GM12878 (cell line): ENCODE measurements around the gene ARRDC1. TPM values are rescaled to one million over a fixed set of nuclear protein-coding genes. Genes with fewer than 3 reads are reported as not detected.

Experiments used
- CHD2 ChIP-seq: IDR thresholded peaks from 2 replicates; pipeline ENCODE4 v1.6.1; 2011; ENCODE audit warnings: low read depth, low read length, improper control_type of control experiment, borderline replicate concordance
- CREB1 ChIP-seq: IDR thresholded peaks from 2 replicates; pipeline ENCODE4 v1.6.1; 2012; ENCODE audit warnings: low read depth, mild to moderate bottlenecking, inconsistent platforms
- ESRRA ChIP-seq: IDR thresholded peaks from 2 replicates; pipeline ENCODE4 v1.6.1; 2012; ENCODE audit warnings: mild to moderate bottlenecking, low read length, improper control_type of control experiment
- FOS ChIP-seq: IDR thresholded peaks from 3 replicates; pipeline ENCODE4 v1.6.1; 2011; ENCODE audit warnings: borderline replicate concordance; ENCODE audit not compliant: insufficient read length; ENCODE audit errors: extremely low read depth
- JUND ChIP-seq: IDR thresholded peaks from 2 replicates; pipeline ENCODE4 v1.6.1; 2012; ENCODE audit warnings: low read depth, mild to moderate bottlenecking, low read length, improper control_type of control experiment, moderate library complexity
- MEF2B ChIP-seq: fragments of 450-650 bp; IDR thresholded peaks from 2 replicates; pipeline ENCODE4 v1.6.1; 2018; ENCODE audit warnings: mild to moderate bottlenecking, moderate library complexity; ENCODE audit not compliant: partially characterized antibody, poor library complexity, severe bottlenecking
- MTA3 ChIP-seq: IDR thresholded peaks from 2 replicates; pipeline ENCODE4 v1.6.1; 2012; ENCODE audit warnings: low read length, inconsistent platforms, borderline replicate concordance
- MXI1 ChIP-seq: fragments of 150-350 bp; IDR thresholded peaks from 2 replicates; pipeline ENCODE4 v1.6.1; 2011; ENCODE audit warnings: low read depth, mild to moderate bottlenecking, inconsistent platforms, low read length, improper control_type of control experiment
- SIN3A ChIP-seq: IDR thresholded peaks from 2 replicates; pipeline ENCODE4 v1.6.1; 2012; ENCODE audit warnings: low read depth, low read length, improper control_type of control experiment
- SPI1 ChIP-seq: IDR thresholded peaks from 2 replicates; pipeline ENCODE4 v1.6.1; 2011; ENCODE audit warnings: low read depth, mild to moderate bottlenecking, low read length, moderate library complexity, borderline replicate concordance; ENCODE audit not compliant: insufficient read depth
- TCF3 ChIP-seq: IDR thresholded peaks from 2 replicates; pipeline ENCODE4 v1.6.1; 2012; ENCODE audit warnings: low read depth, mild to moderate bottlenecking, low read length, borderline replicate concordance; ENCODE audit not compliant: insufficient read depth
- WRNIP1 ChIP-seq: IDR thresholded peaks from 2 replicates; pipeline ENCODE4 v1.6.1; 2011; ENCODE audit warnings: low read depth, low read length, improper control_type of control experiment, borderline replicate concordance
- ZNF207 ChIP-seq: fragments of 450-650 bp; IDR thresholded peaks from 2 replicates; pipeline ENCODE4 v1.6.1; 2014; ENCODE audit warnings: antibody characterized with exemption, mild to moderate bottlenecking, borderline replicate concordance
- ZNF384 ChIP-seq: IDR thresholded peaks from 2 replicates; pipeline ENCODE4 v1.6.1; 2012; ENCODE audit warnings: low read depth, mild to moderate bottlenecking, low read length, improper control_type of control experiment, borderline replicate concordance
- ZNF622 ChIP-seq: fragments of 450-650 bp; IDR thresholded peaks from 2 replicates; pipeline ENCODE4 v1.6.1; 2017; ENCODE audit warnings: mild to moderate bottlenecking, inconsistent platforms
- polyA plus RNA-seq, 11 experiments: library from polyadenylated mRNA; depleted of rRNA in 4 of 11; unstranded in 6 of 11; stranded (reverse) in 5 of 11; fragments of >200 nt; fragmentation: Nextera tagmentation in 4 of 11; fragmentation: Illumina TruSeq in 1 of 11; extraction: Ambion mirVana in 4 of 11; extraction: Trizol in 1 of 11; gene quantifications; 1 replicate in 1 of 11; 2 replicates in 10 of 11; pipeline versions ENCODE4 v1.2.1 to v1.2.3, GENCODE V29; 2011 to 2016; ENCODE audit warnings: inconsistent platforms in 2 of 11, missing spikeins in 2 of 11, low read depth in 1 of 11
- total RNA-seq, 4 experiments: library from RNA; depleted of rRNA in 3 of 4; stranded (reverse); fragments of >200 nt in 3 of 4; fragmentation: Illumina TruSeq in 1 of 4; extraction: Trizol in 1 of 4; gene quantifications; 2 replicates each; pipeline versions ENCODE4 v1.2.1 to v1.2.3, GENCODE V29; 2013 to 2021
- TF ChIP-seq, protein P1 (sequence below), 3 experiments: IDR thresholded peaks in 2 of 3; conservative IDR thresholded peaks in 1 of 3; 2 replicates each; pipeline ENCODE4 v1.5.1; 2011; ENCODE audit warnings: low read depth in 3 of 3, low read length in 3 of 3, mild to moderate bottlenecking in 3 of 3, control low read depth in 2 of 3, moderate library complexity in 2 of 3, inconsistent platforms in 1 of 3, mixed read lengths in 1 of 3; ENCODE audit not compliant: control insufficient read depth in 2 of 3, insufficient read depth in 1 of 3; ENCODE audit errors: extremely low read depth in 1 of 3
- TF ChIP-seq, protein P2 (sequence below): fragments of 450-650 bp; IDR thresholded peaks from 2 replicates; pipeline ENCODE4 v1.6.1; 2014; ENCODE audit warnings: mild to moderate bottlenecking
- TF ChIP-seq, protein P3 (sequence below): fragments of 150-350 bp; IDR thresholded peaks from 2 replicates; pipeline ENCODE4 v1.6.1; 2014; ENCODE audit warnings: mild to moderate bottlenecking, low read depth, low read length
- TF ChIP-seq, protein P4 (sequence below): fragments of 450-650 bp; formaldehyde crosslinking; IDR thresholded peaks from 2 replicates; pipeline ENCODE4 v1.4.0; 2022; ENCODE audit warnings: mild to moderate bottlenecking, moderate library complexity
- TF ChIP-seq, protein P5 (sequence below): fragments of 450-650 bp; IDR thresholded peaks from 2 replicates; pipeline ENCODE4 v1.6.1; 2016; ENCODE audit warnings: mild to moderate bottlenecking

Gene ARRDC1
- total and polyA plus RNA-seq, 10 of the 15 experiments (the other 5 are each of a cell fraction or from before 2014, with no cell fraction given): 0.23 to 34.4 (median 20.9) TPM

DNA sequence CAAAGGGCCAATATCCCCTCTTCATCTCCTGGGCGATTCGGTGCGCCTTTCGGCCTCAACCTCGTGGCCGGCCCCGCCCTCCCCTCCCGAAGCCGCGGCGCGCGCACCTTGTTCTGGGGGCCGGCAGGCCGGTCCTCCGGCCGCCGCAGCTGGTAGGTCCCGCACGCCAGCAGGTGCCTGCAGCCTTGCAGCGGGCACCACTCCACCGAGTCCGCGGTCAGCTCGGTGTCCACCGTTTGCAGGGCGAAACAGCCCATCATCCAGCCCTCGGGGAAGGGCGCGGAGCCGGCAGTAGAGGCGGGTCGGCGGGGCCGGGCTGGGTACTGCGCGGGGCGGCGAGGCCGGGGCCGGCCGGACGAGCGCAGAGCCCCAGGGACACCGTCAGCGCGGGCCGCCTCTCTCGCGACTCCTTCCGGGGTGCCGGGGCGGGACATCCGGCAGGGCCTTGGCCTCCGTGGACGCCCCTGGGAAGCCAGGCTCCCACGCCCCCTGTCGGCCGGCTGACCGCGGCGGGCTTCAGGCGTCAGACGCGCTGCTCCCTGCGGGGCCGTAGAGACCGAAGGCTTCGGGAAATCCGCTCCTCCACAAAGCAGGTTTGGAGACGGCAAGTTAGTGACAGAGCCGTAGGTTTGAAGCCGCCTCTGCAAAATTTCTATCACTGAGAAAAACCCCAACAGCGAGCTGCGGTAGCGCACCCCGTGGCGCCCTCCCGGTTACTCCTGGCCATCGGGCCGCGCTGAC, 26.8 kb upstream of the ARRDC1 start, which contains the start of gene DPH7 (continued):
- TF ChIP-seq, protein P1, sequence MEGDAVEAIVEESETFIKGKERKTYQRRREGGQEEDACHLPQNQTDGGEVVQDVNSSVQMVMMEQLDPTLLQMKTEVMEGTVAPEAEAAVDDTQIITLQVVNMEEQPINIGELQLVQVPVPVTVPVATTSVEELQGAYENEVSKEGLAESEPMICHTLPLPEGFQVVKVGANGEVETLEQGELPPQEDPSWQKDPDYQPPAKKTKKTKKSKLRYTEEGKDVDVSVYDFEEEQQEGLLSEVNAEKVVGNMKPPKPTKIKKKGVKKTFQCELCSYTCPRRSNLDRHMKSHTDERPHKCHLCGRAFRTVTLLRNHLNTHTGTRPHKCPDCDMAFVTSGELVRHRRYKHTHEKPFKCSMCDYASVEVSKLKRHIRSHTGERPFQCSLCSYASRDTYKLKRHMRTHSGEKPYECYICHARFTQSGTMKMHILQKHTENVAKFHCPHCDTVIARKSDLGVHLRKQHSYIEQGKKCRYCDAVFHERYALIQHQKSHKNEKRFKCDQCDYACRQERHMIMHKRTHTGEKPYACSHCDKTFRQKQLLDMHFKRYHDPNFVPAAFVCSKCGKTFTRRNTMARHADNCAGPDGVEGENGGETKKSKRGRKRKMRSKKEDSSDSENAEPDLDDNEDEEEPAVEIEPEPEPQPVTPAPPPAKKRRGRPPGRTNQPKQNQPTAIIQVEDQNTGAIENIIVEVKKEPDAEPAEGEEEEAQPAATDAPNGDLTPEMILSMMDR (IDR thresholded peaks at IDR 0.05 in 2 of 3, conservative IDR thresholded peaks at IDR 0.05 in 1 of 3; ENCODE audit: control insufficient read depth in 2 of 3, extremely low read depth in 1 of 3, insufficient read depth in 1 of 3, low read depth in 3 of 3, low read length in 3 of 3): peak; percentile 95 to 97 (median 97)
- TF ChIP-seq MXI1 (peak; percentile 79; the same call in 1 of the 2 replicates), CREB1 (peak; percentile 75), ZNF622 (no peak), WRNIP1 (no peak), SPI1 (no peak), ZNF207 (peak; percentile 93), FOS (no peak), TCF3 (no peak), ZNF384 (no peak), MEF2B (peak; percentile 59), ESRRA (no peak; the same call in 1 of the 2 replicates), CHD2 (peak; percentile 83), JUND (peak; percentile 11; the same call in 1 of the 2 replicates), MTA3 (no peak), SIN3A (peak; percentile 60)
- TF ChIP-seq, protein P2, sequence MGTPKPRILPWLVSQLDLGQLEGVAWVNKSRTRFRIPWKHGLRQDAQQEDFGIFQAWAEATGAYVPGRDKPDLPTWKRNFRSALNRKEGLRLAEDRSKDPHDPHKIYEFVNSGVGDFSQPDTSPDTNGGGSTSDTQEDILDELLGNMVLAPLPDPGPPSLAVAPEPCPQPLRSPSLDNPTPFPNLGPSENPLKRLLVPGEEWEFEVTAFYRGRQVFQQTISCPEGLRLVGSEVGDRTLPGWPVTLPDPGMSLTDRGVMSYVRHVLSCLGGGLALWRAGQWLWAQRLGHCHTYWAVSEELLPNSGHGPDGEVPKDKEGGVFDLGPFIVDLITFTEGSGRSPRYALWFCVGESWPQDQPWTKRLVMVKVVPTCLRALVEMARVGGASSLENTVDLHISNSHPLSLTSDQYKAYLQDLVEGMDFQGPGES: no peak
- TF ChIP-seq, protein P3, sequence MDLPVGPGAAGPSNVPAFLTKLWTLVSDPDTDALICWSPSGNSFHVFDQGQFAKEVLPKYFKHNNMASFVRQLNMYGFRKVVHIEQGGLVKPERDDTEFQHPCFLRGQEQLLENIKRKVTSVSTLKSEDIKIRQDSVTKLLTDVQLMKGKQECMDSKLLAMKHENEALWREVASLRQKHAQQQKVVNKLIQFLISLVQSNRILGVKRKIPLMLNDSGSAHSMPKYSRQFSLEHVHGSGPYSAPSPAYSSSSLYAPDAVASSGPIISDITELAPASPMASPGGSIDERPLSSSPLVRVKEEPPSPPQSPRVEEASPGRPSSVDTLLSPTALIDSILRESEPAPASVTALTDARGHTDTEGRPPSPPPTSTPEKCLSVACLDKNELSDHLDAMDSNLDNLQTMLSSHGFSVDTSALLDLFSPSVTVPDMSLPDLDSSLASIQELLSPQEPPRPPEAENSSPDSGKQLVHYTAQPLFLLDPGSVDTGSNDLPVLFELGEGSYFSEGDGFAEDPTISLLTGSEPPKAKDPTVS: no peak
- TF ChIP-seq, protein P4, sequence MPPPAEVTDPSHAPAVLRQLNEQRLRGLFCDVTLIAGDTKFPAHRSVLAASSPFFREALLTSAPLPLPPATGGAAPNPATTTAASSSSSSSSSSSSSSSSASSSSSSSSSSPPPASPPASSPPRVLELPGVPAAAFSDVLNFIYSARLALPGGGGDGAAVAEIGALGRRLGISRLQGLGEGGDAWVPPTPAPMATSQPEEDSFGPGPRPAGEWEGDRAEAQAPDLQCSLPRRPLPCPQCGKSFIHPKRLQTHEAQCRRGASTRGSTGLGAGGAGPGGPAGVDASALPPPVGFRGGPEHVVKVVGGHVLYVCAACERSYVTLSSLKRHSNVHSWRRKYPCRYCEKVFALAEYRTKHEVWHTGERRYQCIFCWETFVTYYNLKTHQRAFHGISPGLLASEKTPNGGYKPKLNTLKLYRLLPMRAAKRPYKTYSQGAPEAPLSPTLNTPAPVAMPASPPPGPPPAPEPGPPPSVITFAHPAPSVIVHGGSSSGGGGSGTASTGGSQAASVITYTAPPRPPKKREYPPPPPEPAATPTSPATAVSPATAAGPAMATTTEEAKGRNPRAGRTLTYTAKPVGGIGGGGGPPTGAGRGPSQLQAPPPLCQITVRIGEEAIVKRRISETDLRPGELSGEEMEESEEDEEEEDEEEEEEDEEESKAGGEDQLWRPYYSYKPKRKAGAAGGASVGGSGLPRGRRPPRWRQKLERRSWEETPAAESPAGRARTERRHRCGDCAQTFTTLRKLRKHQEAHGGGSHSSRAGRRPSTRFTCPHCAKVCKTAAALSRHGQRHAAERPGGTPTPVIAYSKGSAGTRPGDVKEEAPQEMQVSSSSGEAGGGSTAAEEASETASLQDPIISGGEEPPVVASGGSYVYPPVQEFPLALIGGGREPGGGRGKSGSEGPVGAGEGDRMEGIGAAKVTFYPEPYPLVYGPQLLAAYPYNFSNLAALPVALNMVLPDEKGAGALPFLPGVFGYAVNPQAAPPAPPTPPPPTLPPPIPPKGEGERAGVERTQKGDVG (CRISPR knock-in tag): no peak
- TF ChIP-seq, protein P5, sequence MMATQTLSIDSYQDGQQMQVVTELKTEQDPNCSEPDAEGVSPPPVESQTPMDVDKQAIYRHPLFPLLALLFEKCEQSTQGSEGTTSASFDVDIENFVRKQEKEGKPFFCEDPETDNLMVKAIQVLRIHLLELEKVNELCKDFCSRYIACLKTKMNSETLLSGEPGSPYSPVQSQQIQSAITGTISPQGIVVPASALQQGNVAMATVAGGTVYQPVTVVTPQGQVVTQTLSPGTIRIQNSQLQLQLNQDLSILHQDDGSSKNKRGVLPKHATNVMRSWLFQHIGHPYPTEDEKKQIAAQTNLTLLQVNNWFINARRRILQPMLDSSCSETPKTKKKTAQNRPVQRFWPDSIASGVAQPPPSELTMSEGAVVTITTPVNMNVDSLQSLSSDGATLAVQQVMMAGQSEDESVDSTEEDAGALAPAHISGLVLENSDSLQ: peak; percentile 57
